ENCODE data around the gene TSGA10. TPM values are rescaled to one million over a fixed set of nuclear protein-coding genes. Genes with fewer than 3 reads are reported as not detected.

The TSGA10 gene
- total and polyA plus RNA-seq, 2 donors (not counting 3 experiments of a cell fraction or from before 2014, with no cell fraction given) = 0.12 to 2.7 TPM

DNA sequence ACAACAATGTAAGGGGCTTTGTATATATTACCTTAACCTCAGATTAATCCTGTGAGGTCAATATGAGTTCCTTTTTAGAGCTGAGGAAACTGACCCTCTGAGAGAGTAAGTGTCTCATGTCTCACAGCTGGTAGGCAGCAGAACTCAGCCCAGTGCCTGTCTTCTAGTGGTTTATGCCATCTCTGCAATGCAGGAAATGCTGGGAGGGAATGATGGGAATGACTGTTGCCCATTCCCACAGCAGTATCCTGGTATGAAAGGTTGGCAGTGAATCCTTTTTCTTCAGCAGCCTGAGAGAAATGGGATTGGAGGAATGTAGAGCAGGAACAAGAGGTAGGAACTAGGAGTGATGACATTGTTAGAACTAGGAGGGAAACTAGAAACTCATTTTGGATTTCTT lies 32.3 kb upstream of the TSGA10 start:
- H3K79me2 ChIP-seq (ENCODE audit: control insufficient read depth, insufficient read depth, low read length) = peaks cover 42% of the 10 kb centered on the region

More for the DNA sequence above, 32.3 kb upstream of the TSGA10 start:
- ChIA-PET POLR2A (interaction anchor here (0.7 kb wide), 1 partner anchor 149 kb away, joined by 3 read pairs; the partner anchor contains the start of gene TXNDC9), CTCF (interaction anchor here (1.0 kb wide), 1 partner anchor 10 kb away, joined by 3 read pairs; no protein-coding TSS in a partner anchor)
- FAIRE-seq = no peak
- Histone ChIP-seq H4K20me1 (replicated peaks; ENCODE audit: control insufficient read depth, extremely low read depth, insufficient read depth, low read length) (no peaks in the 10 kb centered on the region), H3K36me3 (ENCODE audit: control insufficient read depth in 2 of 2, extremely low read depth in 1 of 2, insufficient read depth in 2 of 2, low read length in 2 of 2) (peaks cover 2% of the 10 kb centered on the region in 2 experiments), H3K4me3 (replicated peaks in 1 of 3; ENCODE audit: insufficient read depth in 1 of 3, low read depth in 1 of 3, low read length in 3 of 3) (no peak overlapping the region), H3K9me1 (replicated peaks; ENCODE audit: control insufficient read depth, extremely low read depth, insufficient read depth, low read length) (no peaks in the 10 kb centered on the region), H3K4me2 (ENCODE audit: insufficient read depth, low read length) (no peak overlapping the region), H3K9me3 (replicated peaks; ENCODE audit: control insufficient read depth, insufficient read depth, low read length) (no peaks in the 10 kb centered on the region), H2AFZ (ENCODE audit: low read depth, low read length) (no peak overlapping the region), H3K27me3 (ENCODE audit: control insufficient read depth in 2 of 2, insufficient read depth in 2 of 2, low read length in 2 of 2) (no peaks in the 10 kb centered on the region), H3K27ac (ENCODE audit: insufficient read depth, low read depth, low read length) (no peak overlapping the region), H3K4me1 (ENCODE audit: control insufficient read depth, extremely low read depth, insufficient read depth, low read length) (peaks cover under 1% of the 10 kb centered on the region), H3K9ac (replicated peaks; ENCODE audit: extremely low read depth, insufficient read depth, low read length) (no peak overlapping the region)
- no peak for TF ChIP-seq FOS (IDR thresholded peaks at IDR 0.05; ENCODE audit: borderline replicate concordance, insufficient read depth, low read length)
- TF ChIP-seq, protein P1, sequence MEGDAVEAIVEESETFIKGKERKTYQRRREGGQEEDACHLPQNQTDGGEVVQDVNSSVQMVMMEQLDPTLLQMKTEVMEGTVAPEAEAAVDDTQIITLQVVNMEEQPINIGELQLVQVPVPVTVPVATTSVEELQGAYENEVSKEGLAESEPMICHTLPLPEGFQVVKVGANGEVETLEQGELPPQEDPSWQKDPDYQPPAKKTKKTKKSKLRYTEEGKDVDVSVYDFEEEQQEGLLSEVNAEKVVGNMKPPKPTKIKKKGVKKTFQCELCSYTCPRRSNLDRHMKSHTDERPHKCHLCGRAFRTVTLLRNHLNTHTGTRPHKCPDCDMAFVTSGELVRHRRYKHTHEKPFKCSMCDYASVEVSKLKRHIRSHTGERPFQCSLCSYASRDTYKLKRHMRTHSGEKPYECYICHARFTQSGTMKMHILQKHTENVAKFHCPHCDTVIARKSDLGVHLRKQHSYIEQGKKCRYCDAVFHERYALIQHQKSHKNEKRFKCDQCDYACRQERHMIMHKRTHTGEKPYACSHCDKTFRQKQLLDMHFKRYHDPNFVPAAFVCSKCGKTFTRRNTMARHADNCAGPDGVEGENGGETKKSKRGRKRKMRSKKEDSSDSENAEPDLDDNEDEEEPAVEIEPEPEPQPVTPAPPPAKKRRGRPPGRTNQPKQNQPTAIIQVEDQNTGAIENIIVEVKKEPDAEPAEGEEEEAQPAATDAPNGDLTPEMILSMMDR (IDR thresholded peaks at IDR 0.05; ENCODE audit: extremely low read depth in 1 of 2, insufficient read depth in 1 of 2, low read depth in 1 of 2, low read length in 2 of 2) = no peak
- TF ChIP-seq POLR2AphosphoS5 (IDR thresholded peaks at IDR 0.05; ENCODE audit: insufficient read depth, low read depth, low read length) = no peak
- no peak for TF ChIP-seq GATA2 (IDR thresholded peaks at IDR 0.05; ENCODE audit: insufficient read depth, insufficient read length, low read depth, low read length)
- no peak for TF ChIP-seq EZH2 (IDR thresholded peaks at IDR 0.05; ENCODE audit: borderline replicate concordance, low read depth, low read length, severe bottlenecking)
- TF ChIP-seq MYC (IDR thresholded peaks at IDR 0.05; ENCODE audit: low read depth, low read length) = no peak
- TF ChIP-seq, protein P2, sequence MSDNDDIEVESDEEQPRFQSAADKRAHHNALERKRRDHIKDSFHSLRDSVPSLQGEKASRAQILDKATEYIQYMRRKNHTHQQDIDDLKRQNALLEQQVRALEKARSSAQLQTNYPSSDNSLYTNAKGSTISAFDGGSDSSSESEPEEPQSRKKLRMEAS (IDR thresholded peaks at IDR 0.05; ENCODE audit: insufficient read depth, insufficient read length) = no peak
- TF ChIP-seq JUN (IDR thresholded peaks at IDR 0.05; ENCODE audit: borderline replicate concordance, insufficient read depth, insufficient read length, low read depth) = no peak
- TF ChIP-seq POLR2A (IDR thresholded peaks at IDR 0.05; ENCODE audit: low read depth, low read length) = no peak
- no peak for DNase-seq (ENCODE audit: low read depth, low spot score)
- BruUV-seq (replicated peaks) = no TSS peak
- dilution Hi-C loops (cut with MboI; ENCODE audit: extremely low pct_ligation_motif_present, low sequenced_read_pairs) (no loop called here), intact Hi-C loops (cut with micrococcal nuclease) (no loop called here)

All from endothelial cell of umbilical vein (primary cell).